Hippocampal formation (tissue), 2 donors: ENCODE measurements around the gene MRPL54.

Experiments used
- DNase-seq, 2 donors: peaks; one replicate each; lab custom pipeline; 2025; lab: John Stamatoyannopoulos, UW

MRPL54 gene

DNA sequence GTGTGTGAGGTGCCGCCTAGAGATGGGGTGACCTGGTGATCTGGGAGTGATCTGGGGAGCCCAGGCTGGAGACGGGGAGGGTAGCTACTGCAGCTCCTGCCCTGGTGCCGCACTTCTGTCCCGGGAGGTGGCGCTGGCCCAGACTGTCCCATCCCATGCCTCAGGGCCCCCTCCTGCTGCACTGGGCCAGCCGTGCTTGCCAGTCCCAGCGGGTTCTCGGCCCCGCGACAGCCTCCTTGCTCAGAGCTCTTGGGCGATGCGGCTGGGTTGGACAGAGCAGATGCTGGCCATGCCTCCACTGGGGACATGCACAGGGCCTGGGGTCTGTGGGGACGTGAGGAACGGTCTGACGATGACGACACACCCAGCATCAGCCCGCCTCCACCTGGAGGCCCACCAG, 7.0 kb downstream of the MRPL54 start:
- no peak for DNase-seq

DNA sequence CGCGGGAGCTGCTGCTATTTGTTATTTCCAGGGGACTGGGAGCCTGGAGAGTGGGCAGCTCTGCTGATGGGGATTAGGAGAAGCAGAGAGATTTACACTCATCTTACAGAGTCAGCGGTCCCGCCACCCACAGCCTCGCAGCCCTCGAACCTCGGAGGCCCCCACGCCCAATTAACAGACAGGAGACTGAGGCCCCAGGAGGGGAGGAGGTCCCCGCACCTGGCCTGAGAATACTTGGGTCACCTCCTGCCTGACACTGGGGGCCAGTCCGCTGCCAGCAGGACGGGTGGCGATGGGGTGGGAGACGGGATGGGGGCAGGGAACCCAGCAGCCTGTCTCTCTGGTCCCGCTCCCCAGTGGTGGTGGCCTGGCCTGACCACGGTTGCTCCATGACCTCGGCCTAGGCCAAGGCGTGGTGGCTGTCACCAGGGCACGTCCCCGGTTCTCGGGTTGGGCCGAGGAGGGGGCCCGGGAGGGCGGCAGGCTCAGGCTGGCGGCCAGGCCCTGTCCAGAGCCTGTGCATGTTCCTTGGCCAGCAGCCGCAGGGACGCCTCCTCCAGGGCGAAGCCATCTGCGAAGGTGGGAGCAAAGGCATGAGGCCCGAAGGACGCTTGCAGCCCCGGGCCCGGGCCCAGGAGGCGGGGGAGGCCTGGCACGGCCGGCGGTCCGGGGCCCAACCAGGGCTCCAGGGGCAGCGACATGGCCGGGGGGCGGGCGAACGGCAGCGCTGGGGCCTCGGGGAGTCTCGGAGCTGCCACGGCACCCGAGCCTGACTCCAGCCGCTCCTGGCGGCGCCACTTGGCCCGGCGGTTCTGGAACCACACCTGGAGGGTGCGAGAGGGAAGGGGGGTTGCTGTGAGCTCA, 7.9 kb downstream of the MRPL54 start:
- DNase-seq: no peak

DNA sequence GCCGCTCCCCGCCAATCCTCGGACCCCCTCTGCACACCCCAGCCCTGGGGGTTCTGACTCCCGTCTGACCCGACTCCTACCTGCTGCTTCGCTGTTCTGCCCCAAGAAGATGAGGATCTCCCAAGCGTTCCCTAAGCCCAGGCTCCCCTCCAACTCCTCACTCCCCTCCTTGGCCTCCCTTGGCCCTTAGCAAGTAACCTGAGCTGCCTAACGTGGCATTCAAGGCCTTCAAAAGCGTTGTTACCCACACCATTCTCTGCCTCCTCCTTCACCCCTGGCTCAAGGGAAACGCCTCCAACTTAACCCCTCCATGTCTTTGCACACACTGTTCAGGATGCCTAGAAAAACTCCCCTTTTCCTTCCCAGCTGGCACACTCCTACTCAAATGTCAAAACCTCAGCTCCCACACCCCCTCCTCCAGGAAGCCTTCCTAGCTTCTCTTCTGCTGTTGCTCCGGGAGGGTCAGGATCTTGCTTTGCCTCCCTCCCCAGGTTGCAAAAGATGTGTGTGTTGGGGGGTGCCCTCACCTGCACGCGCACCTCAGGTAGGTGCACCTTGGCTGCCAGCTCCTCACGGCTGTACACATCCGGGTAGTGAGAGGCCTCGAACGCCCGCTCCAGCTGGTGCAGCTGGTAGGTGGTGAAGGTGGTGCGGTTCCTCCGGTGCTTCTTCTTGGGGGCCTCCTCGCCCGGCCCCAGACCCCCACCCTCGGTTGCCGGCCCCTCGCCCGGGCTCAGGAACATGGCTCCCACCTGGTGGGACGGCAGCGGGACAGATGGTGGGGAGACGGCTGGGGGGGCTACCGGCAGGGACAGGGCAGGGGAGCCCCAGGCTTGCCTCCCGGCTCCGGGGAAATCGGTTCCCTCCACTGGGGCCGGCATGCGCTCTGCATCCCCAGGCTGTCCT, 8.8 kb downstream of the MRPL54 start:
- no peak for DNase-seq

DNA sequence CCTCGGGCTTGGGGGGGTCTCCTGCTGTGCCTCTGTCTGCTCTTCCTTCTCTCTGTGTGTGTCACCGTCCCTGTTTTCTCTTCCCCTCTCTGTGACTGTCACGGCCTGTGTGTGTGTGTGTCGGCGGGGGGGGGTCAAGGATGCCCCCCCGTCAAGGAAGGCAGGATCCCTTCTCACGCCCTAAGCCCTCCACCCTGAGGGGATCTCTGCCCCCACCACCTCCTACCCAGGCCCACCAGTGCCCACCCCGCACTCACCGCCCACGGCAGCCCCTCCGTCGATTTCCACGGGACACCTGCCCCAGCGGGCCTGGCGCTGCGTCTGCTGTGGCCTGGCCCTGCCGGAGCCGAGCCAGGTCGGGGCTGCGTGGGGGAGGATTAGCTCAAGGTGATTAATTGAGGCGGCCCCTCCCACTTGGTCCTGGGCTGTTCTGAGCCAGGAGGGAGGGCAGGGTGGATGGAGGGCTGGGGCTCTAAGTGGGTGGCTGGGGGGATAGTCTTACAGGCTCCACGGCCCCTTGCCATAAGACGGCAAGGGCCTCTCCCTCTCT, 9.5 kb downstream of the MRPL54 start, which contains the start of gene RAX2:
TSS of gene RAX2 (minus strand) at position 323 of the 550 bp plus-strand sequence. CDS start 486 bp downstream, outside the sequence.
- no peak for DNase-seq

DNA sequence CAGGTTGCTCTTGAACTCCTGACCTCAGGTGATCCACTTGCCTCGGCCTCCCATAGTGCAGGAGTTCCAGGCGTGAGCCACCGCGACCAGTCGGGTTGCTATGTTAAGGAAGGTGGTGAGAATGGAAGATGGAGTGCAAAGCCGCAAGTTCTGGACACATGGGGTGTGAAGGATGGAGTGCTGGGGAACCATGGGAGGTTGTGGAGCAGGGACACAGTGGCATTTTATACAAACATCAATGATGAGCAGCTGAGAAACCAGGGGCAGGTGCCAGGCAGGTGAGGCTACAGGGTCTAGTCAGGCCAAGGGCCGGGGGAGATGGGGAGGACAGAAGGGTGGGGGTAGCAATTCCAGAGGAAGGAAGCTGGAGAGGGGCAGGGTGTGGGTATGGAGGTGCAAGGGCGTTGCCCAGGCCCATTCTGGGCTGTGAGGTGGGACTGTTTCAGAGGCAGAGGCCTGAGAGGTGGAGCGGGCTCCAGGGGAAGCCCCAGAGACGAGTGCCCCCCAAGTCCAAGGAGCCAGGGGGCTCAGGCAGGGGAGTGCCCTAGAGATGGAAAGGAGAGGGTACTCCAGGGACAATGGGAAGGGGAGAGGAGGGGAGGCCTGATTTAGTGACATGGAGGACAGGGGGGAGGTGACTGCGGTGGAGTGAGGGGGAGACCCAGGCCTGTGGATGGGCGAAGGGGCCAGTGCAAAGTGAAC, 11.5 kb downstream of the MRPL54 start:
- DNase-seq: no peak

DNA sequence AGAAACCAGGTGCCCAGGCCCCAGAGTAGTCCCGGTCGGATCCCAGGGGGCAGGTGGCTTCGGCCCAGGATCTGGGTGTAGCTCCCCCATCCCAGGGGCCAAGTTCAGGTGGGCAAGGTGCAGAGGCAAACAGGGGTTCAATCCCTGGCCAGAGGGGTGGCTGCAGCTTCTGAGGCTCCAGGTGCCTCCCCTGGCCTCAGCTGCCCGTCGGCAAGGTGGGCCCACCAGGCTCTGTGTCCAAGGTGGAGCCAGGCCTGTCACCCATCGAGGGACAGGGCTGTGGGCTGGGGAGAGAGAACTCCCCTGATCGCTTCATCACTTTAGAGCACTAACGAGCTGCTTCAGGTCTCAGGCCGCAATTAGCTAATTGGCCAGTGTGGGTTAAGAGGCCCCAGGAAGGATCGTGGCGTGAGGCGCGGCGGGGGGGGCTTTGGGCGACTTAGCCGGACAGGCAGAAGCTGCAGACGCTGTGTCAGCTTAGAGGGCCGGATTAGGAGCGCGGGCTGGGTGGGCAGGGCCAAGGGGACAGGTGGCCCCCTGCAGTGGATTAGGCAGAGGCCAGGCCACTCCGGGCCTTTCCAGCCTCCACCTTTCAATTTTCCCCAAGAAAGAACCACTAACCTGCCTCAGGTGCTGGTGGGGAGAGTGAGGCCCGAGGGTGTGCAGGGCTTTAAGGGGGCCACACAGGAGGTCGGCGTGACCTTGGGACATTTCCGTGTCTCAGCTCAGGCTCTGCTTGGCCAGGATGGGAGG, 12.3 kb downstream of the MRPL54 start:
- DNase-seq: no peak

DNA sequence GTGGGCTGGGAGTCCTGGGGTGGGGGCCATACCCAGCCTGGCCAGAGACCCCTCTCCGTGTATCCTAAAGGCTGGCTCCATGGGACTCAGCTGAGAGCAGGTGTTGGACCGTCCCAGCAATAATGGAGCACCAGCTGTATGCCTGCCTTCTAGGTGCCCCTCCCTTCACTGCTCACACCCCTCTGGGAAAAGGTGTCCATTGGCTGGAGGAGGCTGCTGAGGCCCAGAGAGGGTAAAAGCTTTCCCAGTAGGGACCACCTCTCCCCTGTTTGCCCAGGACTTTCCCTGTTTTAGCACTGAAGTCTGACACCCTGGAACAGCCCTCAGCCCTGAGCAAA, 12.9 kb downstream of the MRPL54 start:
- DNase-seq: no peak

DNA sequence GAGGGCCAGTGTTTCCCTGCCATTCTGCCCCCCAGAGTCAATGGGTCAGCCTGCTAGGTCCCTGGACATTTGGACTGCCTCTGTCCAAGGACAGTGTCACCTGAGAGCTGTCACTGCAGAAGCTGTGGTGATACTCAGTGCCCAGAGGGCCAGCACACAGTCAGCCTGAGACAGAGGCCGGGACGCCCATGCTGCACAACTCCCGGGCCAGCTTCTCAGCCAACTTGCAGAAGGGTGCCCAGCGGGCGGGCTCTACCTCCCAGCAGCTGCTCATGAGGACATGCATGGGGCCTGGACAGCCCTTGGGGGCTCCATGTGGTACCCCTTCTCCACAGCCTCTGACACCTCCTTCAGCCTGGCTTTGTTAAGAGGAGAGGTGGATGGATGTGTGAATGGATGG, 13.3 kb downstream of the MRPL54 start:
- DNase-seq: no peak

DNA sequence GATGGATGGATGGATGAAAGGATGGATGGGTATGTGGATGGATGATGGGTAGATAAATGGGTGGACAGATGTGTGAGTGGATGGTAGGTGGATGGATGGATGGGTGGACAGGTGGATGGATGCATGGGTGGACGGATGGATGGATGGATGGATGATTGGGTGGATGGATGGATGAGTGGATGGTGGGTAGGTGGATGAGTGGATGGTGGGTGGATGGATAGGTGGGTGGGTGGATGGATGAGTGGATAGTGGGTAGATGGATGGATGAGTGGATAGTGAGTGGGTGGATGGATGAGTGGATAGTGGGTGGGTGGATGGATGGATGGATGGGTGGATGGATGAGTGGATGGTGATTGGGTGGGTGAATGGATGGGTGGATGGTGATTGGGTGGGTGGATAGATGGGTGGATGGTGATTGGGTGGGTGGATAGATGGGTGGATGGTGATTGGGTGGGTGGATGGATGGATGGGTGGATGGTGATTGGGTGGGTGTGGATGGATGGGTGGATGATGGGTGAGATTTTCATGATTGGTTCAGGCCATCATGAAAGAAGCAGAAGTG, 14.1 kb downstream of the MRPL54 start:
- DNase-seq: no peak

DNA sequence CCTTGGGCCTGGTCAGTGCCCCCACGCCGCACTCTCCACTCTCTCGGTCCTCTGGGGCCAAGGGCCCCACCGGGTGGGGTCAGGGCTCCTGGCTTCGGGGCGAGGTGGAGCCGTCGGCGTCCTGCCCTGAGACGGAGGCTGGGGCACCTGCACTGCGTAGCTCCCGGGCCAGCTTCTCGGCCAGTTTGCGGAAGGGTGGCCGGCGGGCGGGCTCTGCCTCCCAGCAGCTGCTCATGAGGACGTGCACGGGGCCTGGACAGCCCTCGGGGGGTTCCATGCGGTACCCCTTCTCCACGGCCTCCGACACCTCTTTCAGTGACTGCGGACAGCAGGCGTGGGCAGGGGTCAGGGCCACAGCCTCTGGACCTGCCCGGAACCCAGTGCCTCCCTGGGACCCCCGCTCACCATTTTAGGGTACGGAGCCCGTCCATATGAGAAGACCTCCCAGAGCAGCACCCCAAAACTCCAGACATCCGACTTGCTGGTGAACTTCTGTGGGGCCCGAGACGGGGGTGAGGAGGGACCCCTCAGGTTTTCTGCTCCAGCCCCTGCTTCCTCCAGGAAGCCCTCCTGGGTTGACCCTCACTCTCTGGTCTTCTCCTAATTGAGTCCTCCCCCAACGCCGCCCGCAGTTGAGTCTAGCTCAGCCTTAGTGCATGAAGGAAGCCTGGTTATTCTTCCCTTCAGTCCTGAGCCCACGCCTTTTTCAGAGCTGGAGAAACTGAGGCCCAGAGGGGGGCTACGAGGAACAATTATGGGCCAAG, 15.8 kb downstream of the MRPL54 start:
- DNase-seq: no peak

DNA sequence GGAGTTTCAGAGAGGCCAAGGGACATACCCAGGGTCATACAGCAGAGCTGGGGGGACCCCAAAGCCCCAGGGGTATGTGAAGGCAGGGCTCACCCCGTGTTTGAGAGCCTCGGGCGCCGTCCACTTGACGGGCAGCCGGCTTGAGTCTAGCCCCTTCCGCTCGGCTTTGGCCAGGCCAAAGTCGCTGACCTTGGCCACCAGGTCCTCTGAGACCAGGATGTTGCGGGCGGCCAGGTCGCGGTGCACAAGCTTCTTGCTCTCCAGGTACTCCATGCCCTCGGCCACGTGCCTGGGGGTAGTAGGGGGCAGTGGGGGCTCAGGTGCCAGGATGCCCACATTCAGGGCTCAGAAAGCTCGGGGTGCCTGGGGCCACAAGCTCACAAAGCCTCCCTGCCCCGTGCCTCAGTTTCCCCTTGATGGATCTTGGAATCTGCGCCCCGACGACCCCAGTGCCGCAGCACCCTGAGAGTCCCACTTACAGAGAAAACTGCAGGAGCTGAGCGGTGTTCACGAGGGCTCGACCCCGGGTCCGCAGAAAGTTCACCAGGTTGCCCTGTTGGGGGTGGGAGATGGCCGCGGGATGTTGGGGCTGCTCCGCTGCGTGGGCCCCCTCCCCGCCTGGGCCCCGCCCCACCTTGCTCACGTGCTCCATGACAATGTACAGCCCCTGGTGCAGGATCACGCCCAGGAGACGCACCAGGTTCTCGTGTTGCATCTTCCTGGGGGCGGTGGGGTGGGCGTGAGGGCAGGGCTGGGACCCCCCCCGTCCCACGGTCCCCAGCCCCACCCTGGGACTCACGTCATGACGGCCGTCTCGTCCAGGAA, 16.6 kb downstream of the MRPL54 start:
- DNase-seq: no peak

DNA sequence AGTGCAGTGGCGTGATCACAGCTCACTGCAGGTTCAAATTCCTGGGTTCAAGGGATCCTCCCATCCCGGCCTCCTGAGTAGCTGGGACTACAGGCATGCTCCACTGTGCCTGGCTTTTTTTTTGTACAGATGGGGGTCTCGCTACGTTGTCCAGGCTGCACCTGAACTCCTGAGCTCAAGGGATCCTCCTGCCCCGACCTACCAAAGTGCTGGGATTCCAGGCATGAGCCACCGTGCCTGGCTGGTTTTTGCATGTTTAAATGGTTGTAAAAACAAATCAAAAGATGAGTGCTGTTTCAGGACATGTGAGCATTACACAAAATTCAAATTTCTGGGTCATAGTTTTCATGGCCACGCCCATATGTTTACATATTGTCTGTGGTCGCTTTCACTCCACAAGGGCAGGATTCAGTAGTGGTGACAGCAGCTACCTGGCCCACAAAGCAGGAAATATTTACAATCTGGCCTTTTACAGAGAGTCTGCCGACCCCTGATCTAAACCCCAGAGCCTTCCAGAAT, 18.4 kb downstream of the MRPL54 start:
- DNase-seq: no peak

DNA sequence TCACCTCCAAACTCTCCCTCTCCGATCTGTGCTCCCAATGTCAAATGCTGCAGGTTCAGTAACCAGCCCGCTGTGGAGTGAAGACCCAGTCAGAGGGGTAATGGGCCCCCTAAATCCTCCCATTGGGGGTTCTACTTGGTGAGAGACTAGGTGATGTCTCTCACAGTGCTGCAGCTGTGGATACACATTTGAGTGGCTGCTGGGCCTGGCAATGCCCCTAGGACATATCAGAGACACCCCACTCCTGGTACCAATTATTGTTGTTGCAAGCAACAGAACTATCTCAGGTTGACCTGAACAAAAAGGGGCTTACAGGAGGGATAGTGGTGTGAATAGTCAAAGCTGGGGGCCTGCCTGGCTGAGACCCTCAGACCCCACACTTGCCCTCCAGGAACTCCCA, 19.1 kb downstream of the MRPL54 start:
- no peak for DNase-seq

DNA sequence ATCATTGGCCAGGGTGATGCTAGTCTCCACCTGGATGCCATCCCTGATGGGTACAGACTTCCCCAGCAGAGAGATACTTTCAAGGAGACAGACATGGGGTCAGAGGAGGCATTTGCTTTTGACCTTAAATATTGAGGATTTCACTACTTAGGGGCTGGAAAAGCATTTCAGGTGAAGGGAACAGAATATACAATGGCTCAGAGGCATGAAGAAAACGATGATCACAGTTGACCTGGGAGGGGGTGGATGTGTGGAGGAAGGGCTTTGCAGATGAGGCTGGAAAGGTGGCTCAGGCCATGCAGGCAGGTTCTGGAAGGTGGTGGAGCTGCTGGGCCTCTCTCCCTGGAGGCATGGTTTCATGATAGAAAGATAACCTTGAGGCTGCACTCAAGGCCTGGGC, 19.8 kb downstream of the MRPL54 start:
- DNase-seq: no peak

DNA sequence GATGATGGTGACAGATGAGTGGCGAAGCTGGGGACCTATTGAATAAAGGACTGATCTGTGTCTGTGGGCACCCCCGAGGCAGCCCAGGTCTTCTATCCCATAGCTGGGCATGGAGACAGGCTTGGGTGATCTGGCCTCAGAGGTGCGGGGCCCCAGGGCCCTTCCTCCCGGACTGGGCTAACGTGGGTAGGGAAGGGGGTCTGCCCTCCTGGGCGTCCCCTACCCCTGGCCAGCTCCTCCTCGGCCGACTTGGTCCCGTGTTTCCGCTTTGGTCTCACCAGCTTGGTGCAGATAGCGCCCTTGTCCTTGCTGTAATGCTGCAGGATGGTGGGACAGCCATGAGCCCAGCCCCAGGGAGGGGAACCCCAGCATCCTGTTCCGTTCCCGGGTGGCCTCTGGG, 20.4 kb downstream of the MRPL54 start:
- DNase-seq: no peak

DNA sequence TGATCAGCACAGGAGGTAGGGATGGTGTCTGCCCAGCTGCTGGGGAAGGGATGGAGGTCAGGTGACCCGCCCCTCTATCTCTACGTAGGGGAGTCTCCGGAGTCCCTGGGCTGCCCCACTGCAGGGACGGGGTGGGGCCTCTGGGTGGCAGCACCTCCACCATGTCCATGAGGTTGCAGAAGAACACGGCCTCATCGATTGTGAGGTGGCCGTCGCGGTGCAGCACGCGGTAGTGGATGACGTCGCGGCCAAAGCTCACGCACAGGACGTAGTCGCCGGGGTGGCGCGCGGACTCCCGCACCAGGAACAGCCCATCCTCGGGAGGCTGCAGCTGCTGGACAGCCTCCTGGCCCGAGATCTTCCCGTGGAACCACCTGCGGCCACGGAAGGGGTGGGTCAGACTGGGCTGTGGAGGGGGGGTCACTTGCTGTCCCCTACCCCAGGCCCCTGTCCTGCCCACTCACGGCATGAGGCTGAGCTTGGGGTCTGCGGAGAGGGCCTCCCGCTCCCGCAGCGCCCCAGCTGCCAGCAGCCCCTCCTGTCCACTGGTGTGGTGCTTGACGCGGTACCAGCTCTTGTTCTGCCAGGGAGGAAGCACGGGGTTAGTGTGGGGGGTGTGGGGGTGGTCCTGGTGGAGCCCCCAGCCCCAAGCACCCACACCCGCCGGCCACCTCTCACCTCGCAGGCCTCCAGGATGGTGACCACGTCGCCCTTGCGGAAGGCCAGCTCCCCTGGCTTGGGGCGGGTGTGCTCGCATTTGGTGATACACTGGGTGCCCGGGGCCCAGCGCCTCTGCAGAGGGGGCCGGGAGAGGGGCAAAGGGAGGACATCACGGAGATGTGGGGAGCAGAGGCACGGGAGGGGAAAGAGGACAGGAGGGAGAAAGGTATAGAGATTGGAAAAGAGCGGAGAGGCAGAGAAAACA, 21.4 kb downstream of the MRPL54 start:
- no peak for DNase-seq

DNA sequence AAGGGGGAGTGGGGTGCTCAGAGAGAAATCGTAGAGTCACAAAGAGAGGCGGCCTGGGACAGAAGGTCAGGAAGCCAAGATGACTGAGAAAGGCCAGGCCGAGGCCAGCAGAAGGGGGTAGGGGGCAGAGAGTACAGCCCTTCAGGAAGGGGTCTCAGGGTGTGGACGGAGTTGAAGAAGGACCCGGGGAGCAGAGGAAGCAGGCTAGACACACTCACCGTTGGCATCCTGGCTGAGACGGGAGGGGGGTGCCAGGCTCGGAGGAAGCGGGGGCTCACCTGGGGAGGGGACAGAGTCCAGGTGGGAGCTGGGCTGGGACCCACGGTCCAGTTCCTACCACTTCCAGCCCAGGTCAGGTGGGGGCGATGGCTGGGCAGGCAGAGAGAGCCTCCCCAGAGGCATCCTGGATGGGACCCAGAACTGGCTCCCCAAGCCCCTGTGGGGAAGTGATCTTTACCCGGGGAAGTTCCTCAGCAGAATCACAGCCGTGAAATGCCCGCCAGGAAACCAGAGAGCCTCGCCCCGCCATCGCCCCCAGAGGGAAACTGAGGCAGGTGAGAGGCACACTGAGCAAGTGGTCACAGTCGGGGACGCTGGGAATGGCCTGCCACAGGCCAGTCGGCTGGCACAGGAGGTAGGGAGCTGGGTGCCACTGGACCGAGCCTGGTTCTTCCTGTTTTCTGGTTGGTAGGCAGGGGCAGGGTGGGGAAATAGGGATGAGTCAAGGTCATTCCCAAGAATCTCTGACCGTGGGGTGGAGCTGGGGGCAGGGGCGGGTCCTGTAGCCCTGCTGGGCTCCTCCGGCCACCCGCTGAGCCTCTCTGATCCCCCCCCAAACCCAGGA, 22.3 kb downstream of the MRPL54 start:
- DNase-seq: no peak
